AG20443 (cell line): ENCODE measurements around the gene GTF3C5.
A peak's percentile ranks its signal among the peaks of the same experiment; 100 is the strongest.
"Not testable (repeated sequence)": the region's sequence is repeated elsewhere in the genome, so short reads cannot be mapped to it uniquely, and the experiment has no call there.

ENCODE experiments used
- DNase-seq: peaks from one replicate; pipeline ENCODE4 v3.0.0; 2012; ENCODE audit warnings: low spot score, mixed read lengths

Gene GTF3C5

GRCh38 chr9:133030317-133031129 is at the start of gene GTF3C5:
Gene GTF3C5, plus strand, starts transcription at chr9:133030997. Its CDS starts 15 bp downstream, at chr9:133031012.
- peak; percentile 98 for DNase-seq

- no peak for DNase-seq
These were observed 48.3 kb upstream of the GTF3C5 start for GRCh38 chr9:132982458-132982857.

- DNase-seq, result no peak
These were observed 47.2 kb upstream of the GTF3C5 start for GRCh38 chr9:132983491-132984201.

GRCh38 chr9:132984202-132985070 is 46.4 kb upstream of the GTF3C5 start:
- no peak for DNase-seq

- no peak for DNase-seq
These were observed 45.8 kb upstream of the GTF3C5 start for GRCh38 chr9:132985071-132985350.

GRCh38 chr9:132985489-132985888 is 45.3 kb upstream of the GTF3C5 start:
- no peak for DNase-seq

- DNase-seq, result no peak
These were observed 44.7 kb upstream of the GTF3C5 start for GRCh38 chr9:132986114-132986513.

- DNase-seq, result no peak
These were observed 43.9 kb upstream of the GTF3C5 start for GRCh38 chr9:132986640-132987620.

- DNase-seq, result no peak
These were observed 42.4 kb upstream of the GTF3C5 start for GRCh38 chr9:132988244-132989013.

- no peak for DNase-seq
These were observed 41.8 kb upstream of the GTF3C5 start for GRCh38 chr9:132989014-132989310.

GRCh38 chr9:132989414-132989996 is 41.3 kb upstream of the GTF3C5 start:
- DNase-seq, result no peak

- DNase-seq, result not testable (repeated sequence)
These were observed 40.7 kb upstream of the GTF3C5 start for GRCh38 chr9:132989998-132990557.

- DNase-seq, result no peak
These were observed 40.0 kb upstream of the GTF3C5 start for GRCh38 chr9:132990781-132991180.

GRCh38 chr9:132991351-132992300 is 39.2 kb upstream of the GTF3C5 start:
- no peak for DNase-seq

- no peak for DNase-seq
These were observed 37.3 kb upstream of the GTF3C5 start for GRCh38 chr9:132993511-132993939.

- peak; percentile 61 for DNase-seq
These were observed 36.2 kb upstream of the GTF3C5 start for GRCh38 chr9:132994410-132995120.

GRCh38 chr9:132995121-132995420 is 35.7 kb upstream of the GTF3C5 start:
- no peak for DNase-seq

- no peak for DNase-seq
These were observed 34.9 kb upstream of the GTF3C5 start for GRCh38 chr9:132995879-132996278.
